B cell (primary cell): ENCODE results near the gene PPP1R26. TPM values are rescaled to one million over a fixed set of nuclear protein-coding genes. Genes with fewer than 3 reads are reported as not detected.

Source experiments
- ATAC-seq: fragments of 200-7000 bp; cut with Tn5 transposase; one replicate; pipeline ENCODE4 v1.10.0; 2021; ENCODE audit warnings: low read depth, mild to moderate bottlenecking, moderate number of reproducible peaks, moderate library complexity
- CTCF ChIA-PET: fragments of 350-600 bp; sonication (Branson Sonifier 250); formaldehyde crosslinking; loops from one replicate; lab custom pipeline; 2021; ENCODE audit warnings: antibody characterized with exemption, inconsistent platforms; lab: Charles Lee
- POLR2A ChIA-PET: fragments of 350-600 bp; sonication (Branson Sonifier 250); formaldehyde crosslinking; loops from one replicate; lab custom pipeline; 2021; ENCODE audit warnings: antibody characterized with exemption; lab: Charles Lee
- DNase-seq: peaks from one replicate; pipeline ENCODE4 v3.0.0; 2013
- H2AFZ ChIP-seq: 2 replicates; pipeline ENCODE4 v1.6.1; 2012; ENCODE audit warnings: mild to moderate bottlenecking, low read depth, low read length; ENCODE audit not compliant: insufficient read depth, poor library complexity, severe bottlenecking
- H3K27ac ChIP-seq, 2 donors: 1 replicate in 1 of 2; 2 replicates in 1 of 2; pipeline ENCODE4 v1.5.1; 2012 to 2013; ENCODE audit warnings: low read length in 2 of 2, mild to moderate bottlenecking in 2 of 2, moderate library complexity in 1 of 2
- H3K27me3 ChIP-seq, 4 experiments: fragments of 200-600 bp in 1 of 4; sonication (generic) in 1 of 4; replicated peaks in 1 of 4; 1 replicate in 2 of 4; 2 replicates in 2 of 4; pipeline versions ENCODE4 v1.6.1 to v1.7.0; 2013 to 2016; ENCODE audit warnings: low read length in 3 of 4, mild to moderate bottlenecking in 2 of 4, mixed read lengths in 1 of 4, moderate library complexity in 1 of 4; ENCODE audit not compliant: insufficient read depth in 4 of 4, control insufficient read depth in 3 of 4; ENCODE audit errors: control extremely low read depth in 1 of 4
- H3K36me3 ChIP-seq, 2 experiments: replicated peaks in 1 of 2; 1 replicate in 1 of 2; 2 replicates in 1 of 2; pipeline versions ENCODE4 v1.6.1 to v1.7.1; 2013; ENCODE audit warnings: low read length in 1 of 2; ENCODE audit not compliant: insufficient read depth in 2 of 2, control insufficient read depth in 1 of 2; ENCODE audit errors: control extremely low read depth in 1 of 2, extremely low read depth in 1 of 2
- H3K4me1 ChIP-seq, 2 donors: fragments of 200-600 bp in 1 of 2; sonication (generic) in 1 of 2; 1 replicate in 1 of 2; 2 replicates in 1 of 2; pipeline versions ENCODE4 v1.5.1 to v1.6.1; 2013 to 2017; ENCODE audit warnings: low read length in 2 of 2; ENCODE audit not compliant: control insufficient read depth in 2 of 2, insufficient read depth in 2 of 2
- H3K4me2 ChIP-seq: replicated peaks from 2 replicates; pipeline ENCODE3; 2012; ENCODE audit warnings: mild to moderate bottlenecking, low read depth, low read length; ENCODE audit not compliant: poor library complexity, severe bottlenecking
- H3K4me3 ChIP-seq, 5 experiments: fragments of 200-600 bp in 1 of 5; sonication (generic) in 1 of 5; 1 replicate in 3 of 5; 2 replicates in 2 of 5; pipeline versions ENCODE4 v1.5.1 to v1.7.0; 2011 to 2016; ENCODE audit warnings: low read length in 4 of 5, mild to moderate bottlenecking in 4 of 5, low read depth in 2 of 5, control low read depth in 1 of 5, moderate library complexity in 1 of 5; ENCODE audit not compliant: insufficient read depth in 1 of 5; ENCODE audit errors: control extremely low read depth in 1 of 5, extremely low read depth in 1 of 5
- H3K79me2 ChIP-seq: fragments of 200-600 bp; sonication (generic); one replicate; pipeline ENCODE4 v1.6.0; 2016; ENCODE audit warnings: low read length; ENCODE audit not compliant: control insufficient read depth, insufficient read depth
- H3K9ac ChIP-seq: fragments of 200-600 bp; sonication (generic); 2 replicates; pipeline ENCODE4 v1.6.1; 2017; ENCODE audit warnings: mild to moderate bottlenecking, low read length, moderate library complexity
- H3K9me3 ChIP-seq, 3 donors: one replicate each; pipeline versions ENCODE4 v1.6.1 to v1.7.1; 2013; ENCODE audit warnings: low read length in 2 of 3; ENCODE audit not compliant: control insufficient read depth in 2 of 3, insufficient read depth in 1 of 3; ENCODE audit errors: control extremely low read depth in 1 of 3
- H4K20me1 ChIP-seq: 2 replicates; pipeline ENCODE4 v1.6.0; 2012; ENCODE audit warnings: mild to moderate bottlenecking, low read length; ENCODE audit not compliant: insufficient read depth, control insufficient read depth, poor library complexity, severe bottlenecking
- H3K27ac Mint-ChIP-seq: one replicate; pipeline ENCODE4 v1.8.0; 2021; ENCODE audit warnings: mixed read lengths
- H3K27me3 Mint-ChIP-seq: one replicate; pipeline ENCODE4 v1.8.0; 2021; ENCODE audit warnings: mixed read lengths
- H3K4me1 Mint-ChIP-seq: one replicate; pipeline ENCODE4 v1.8.0; 2021; ENCODE audit warnings: mixed read lengths
- H3K4me3 Mint-ChIP-seq: one replicate; pipeline ENCODE4 v1.8.0; 2021; ENCODE audit warnings: mixed read lengths
- H3K9me3 Mint-ChIP-seq: one replicate; pipeline ENCODE4 v1.8.0; 2022; ENCODE audit warnings: mixed read lengths; ENCODE audit not compliant: insufficient read depth
- CTCF ChIP-seq: fragments of 200-600 bp; IDR thresholded peaks from one replicate; pipeline ENCODE4 v1.8.0; 2022; ENCODE audit warnings: antibody characterized with exemption, mild to moderate bottlenecking
- EZH2 ChIP-seq: IDR thresholded peaks from 2 replicates; pipeline ENCODE4 v1.6.1; 2012; ENCODE audit warnings: borderline replicate concordance, low read depth, mild to moderate bottlenecking, moderate library complexity, low read length; ENCODE audit not compliant: insufficient read depth, poor library complexity, severe bottlenecking
- WGBS: methylation state at CpG from one replicate; pipeline ENCODE4 v1.1.5; 2013; ENCODE audit warnings: missing lambda C conversion rate; ENCODE audit not compliant: insufficient coverage; 5-methylcytosine and 5-hydroxymethylcytosine counted together
- intact Hi-C: fragments of 100-400 bp; cut with micrococcal nuclease; formaldehyde crosslinking; loops from one replicate; pipeline ENCODE4 v1.10.0; 2022
- polyA plus RNA-seq: library from polyadenylated mRNA; depleted of rRNA; stranded (reverse); fragments of >200 nt; gene quantifications from 2 replicates; pipeline ENCODE4 v1.2.3, GENCODE V29; 2012
- total RNA-seq, 2 donors: library from RNA; stranded (reverse); fragments of 120-200 nt in 1 of 2; gene quantifications; 1 replicate in 1 of 2; 2 replicates in 1 of 2; pipeline versions ENCODE4 v1.2.3 to v1.2.4, GENCODE V29; 2013 to 2022

Gene PPP1R26
- total and polyA plus RNA-seq, 2 donors (not counting 1 experiment from before 2014, with no cell fraction given) = 1.9 to 7.8 TPM

GRCh38 chr9:135515083-135515951, 35.7 kb downstream of the PPP1R26 start:
- Histone ChIP-seq H3K4me2 (no peak overlapping the region), H3K4me1 (no peaks in the 10 kb centered on the region), H3K9ac (no peak overlapping the region), H3K79me2 (no peaks in the 10 kb centered on the region), H3K9me3 (no peaks in the 10 kb centered on the region), H4K20me1 (no peaks in the 10 kb centered on the region), H3K4me3 (no peak overlapping the region), H2AFZ (no peak overlapping the region), H3K27me3 (no peaks in the 10 kb centered on the region), H3K36me3 (no peaks in the 10 kb centered on the region), H3K27ac (no peak overlapping the region)
- intact Hi-C loops = no loop called here
- ChIA-PET POLR2A (no interaction called here), CTCF (interaction anchor here (1.7 kb wide), 1 partner anchor 10 kb away, joined by 4 read pairs; no protein-coding TSS in a partner anchor)
- 90% methylated on average over 28 of the region's 31 CpGs for WGBS
- H3K27me3 Mint-ChIP-seq = peaks cover 8% of the 10 kb centered on the region
- TF ChIP-seq CTCF = no peak
- TF ChIP-seq EZH2 = no peak
- H3K27ac Mint-ChIP-seq = no peak overlapping the region
- no peak overlapping the region for H3K4me3 Mint-ChIP-seq
- no peak for ATAC-seq
- no peak for DNase-seq
- H3K9me3 Mint-ChIP-seq = peaks cover 2% of the 10 kb centered on the region
- H3K4me1 Mint-ChIP-seq = no peaks in the 10 kb centered on the region
